Activated T-helper 1 cell treated with anti-CD3 and anti-CD28 coated beads, Interleukin-12 subunit alpha, Interleukin-12 subunit beta, Interleukin-2, Interleukin-4 antibody, amounts not matched to agents 30 ng/mL and 10 ng/mL and 1 ng/mL, durations not matched to agents 14 hours and 24 hours and 36 hours (primary cell): ENCODE results near the gene PPT1. TPM values are rescaled to one million over a fixed set of nuclear protein-coding genes. Genes with fewer than 3 reads are reported as not detected.
A peak's percentile ranks its signal among the peaks of the same experiment; 100 is the strongest.

ENCODE experiments used
- DNase-seq: peaks from one replicate; pipeline ENCODE4 v3.0.0; 2021; ENCODE audit warnings: low spot score
- H3K27ac Mint-ChIP-seq: one replicate; pipeline ENCODE4 v1.8.0; 2021; ENCODE audit warnings: mild to moderate bottlenecking, mixed read lengths
- H3K27me3 Mint-ChIP-seq: one replicate; pipeline ENCODE4 v1.8.0; 2022; ENCODE audit warnings: mild to moderate bottlenecking, moderate library complexity, mixed read lengths; ENCODE audit not compliant: insufficient read depth
- H3K36me3 Mint-ChIP-seq: one replicate; pipeline ENCODE4 v1.8.0; 2021; ENCODE audit warnings: low read depth, mixed read lengths
- H3K4me1 Mint-ChIP-seq: one replicate; pipeline ENCODE4 v1.8.0; 2021; ENCODE audit warnings: low read depth, mixed read lengths
- H3K4me3 Mint-ChIP-seq: one replicate; pipeline ENCODE4 v1.8.0; 2021; ENCODE audit warnings: mild to moderate bottlenecking, moderate library complexity, mixed read lengths
- H3K9me3 Mint-ChIP-seq: one replicate; pipeline ENCODE4 v1.8.0; 2021; ENCODE audit warnings: mixed read lengths
- intact Hi-C: fragments of 100-400 bp; cut with micrococcal nuclease; formaldehyde crosslinking; loops from one replicate; pipeline ENCODE4 v1.15.1; 2024
- total RNA-seq: library from RNA; stranded (reverse); gene quantifications from 2 replicates; pipeline ENCODE4 v1.2.3, GENCODE V29; 2022

The PPT1 gene
- total RNA-seq, 1 donor from 2014 or later: 110 TPM

GRCh38 chr1:40058453-40059337, 38.4 kb downstream of the PPT1 start:
- Mint-ChIP-seq H3K4me3 (peak overlapping the region; percentile 53), H3K27ac (peak overlapping the region; percentile 78), H3K9me3 (no peaks in the 10 kb centered on the region), H3K27me3 (no peaks in the 10 kb centered on the region), H3K36me3 (peaks cover 51% of the 10 kb centered on the region), H3K4me1 (peaks cover 83% of the 10 kb centered on the region)
- no peak for DNase-seq
- intact Hi-C loops: loop anchor here (1.0 to 5.0 kb wide), 3 partner anchors 8 to 199 kb away; partner anchors contain the start of genes CAP1 and ZMPSTE24

GRCh38 chr1:40058097-40058452, 39.0 kb downstream of the PPT1 start:
- intact Hi-C loops: loop anchor here (5.0 kb wide), 1 partner anchor 199 kb away; the partner anchor contains the start of gene ZMPSTE24
- DNase-seq: no peak
- no peak overlapping the region for H3K4me3 Mint-ChIP-seq
- peaks cover 50% of the 10 kb centered on the region for H3K36me3 Mint-ChIP-seq
- H3K27me3 Mint-ChIP-seq: no peaks in the 10 kb centered on the region
- peak overlapping the region; percentile 78 for H3K27ac Mint-ChIP-seq
- no peaks in the 10 kb centered on the region for H3K9me3 Mint-ChIP-seq
- peaks cover 86% of the 10 kb centered on the region for H3K4me1 Mint-ChIP-seq

- Mint-ChIP-seq H3K4me1 (peaks cover 87% of the 10 kb centered on the region), H3K9me3 (no peaks in the 10 kb centered on the region), H3K36me3 (peaks cover 51% of the 10 kb centered on the region), H3K27me3 (no peaks in the 10 kb centered on the region), H3K27ac (peak overlapping the region; percentile 7), H3K4me3 (no peak overlapping the region)
- DNase-seq: no peak
- intact Hi-C loops: loop anchor here (5.0 kb wide), 1 partner anchor 200 kb away; the partner anchor contains the start of gene ZMPSTE24
Measured at GRCh38 chr1:40057310-40058030, 39.6 kb downstream of the PPT1 start.

- no peak overlapping the region for H3K4me3 Mint-ChIP-seq
- H3K27me3 Mint-ChIP-seq: no peaks in the 10 kb centered on the region
- H3K9me3 Mint-ChIP-seq: no peaks in the 10 kb centered on the region
- DNase-seq: no peak
- peaks cover 89% of the 10 kb centered on the region for H3K4me1 Mint-ChIP-seq
- H3K27ac Mint-ChIP-seq: peak overlapping the region; percentile 55
- intact Hi-C loops: loop anchor here (5.0 kb wide), 1 partner anchor 201 kb away; the partner anchor contains the start of gene ZMPSTE24
- H3K36me3 Mint-ChIP-seq: peaks cover 48% of the 10 kb centered on the region
Measured at GRCh38 chr1:40056519-40057309, 40.3 kb downstream of the PPT1 start.

DNA sequence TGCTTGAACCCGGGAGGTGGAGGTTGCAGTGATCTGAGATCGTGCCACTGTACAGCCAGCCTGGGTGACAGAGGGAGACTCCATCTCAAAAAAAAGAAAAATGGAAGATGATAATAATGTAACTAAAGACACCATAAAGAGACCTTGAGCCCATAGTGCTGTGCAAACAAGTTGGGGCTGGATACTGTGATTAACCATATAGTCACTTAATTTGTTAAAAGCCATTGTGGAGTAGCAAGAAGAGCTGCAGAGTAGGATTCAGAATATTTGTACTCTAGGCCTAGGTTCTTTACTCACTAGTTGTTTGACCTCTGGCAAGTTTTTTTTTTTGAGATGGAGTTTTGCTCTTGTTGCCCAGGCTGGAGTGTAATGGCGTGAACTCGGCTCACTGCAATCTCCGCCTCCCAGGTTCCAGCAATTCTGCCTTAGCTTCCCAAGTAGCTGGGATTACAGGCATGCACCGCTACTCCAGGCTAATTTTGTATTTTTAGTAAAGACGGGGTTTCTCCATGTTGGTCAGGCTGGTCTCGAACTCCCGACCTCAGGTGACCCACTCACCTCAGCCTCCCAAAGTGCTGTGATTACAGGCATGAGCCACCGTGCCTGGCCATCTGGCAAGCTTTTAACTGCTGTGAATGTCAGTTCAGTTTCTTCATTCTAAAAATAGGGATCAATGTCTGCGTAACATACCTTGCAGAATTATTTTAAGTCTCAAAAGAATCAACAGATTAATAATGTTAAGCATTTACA, 43.7 kb downstream of the PPT1 start:
- Mint-ChIP-seq H3K27me3 (no peaks in the 10 kb centered on the region), H3K9me3 (no peaks in the 10 kb centered on the region), H3K4me3 (no peak overlapping the region), H3K4me1 (peaks cover 83% of the 10 kb centered on the region), H3K36me3 (peaks cover 48% of the 10 kb centered on the region), H3K27ac (no peak overlapping the region)
- intact Hi-C loops: no loop called here
- DNase-seq: no peak

DNA sequence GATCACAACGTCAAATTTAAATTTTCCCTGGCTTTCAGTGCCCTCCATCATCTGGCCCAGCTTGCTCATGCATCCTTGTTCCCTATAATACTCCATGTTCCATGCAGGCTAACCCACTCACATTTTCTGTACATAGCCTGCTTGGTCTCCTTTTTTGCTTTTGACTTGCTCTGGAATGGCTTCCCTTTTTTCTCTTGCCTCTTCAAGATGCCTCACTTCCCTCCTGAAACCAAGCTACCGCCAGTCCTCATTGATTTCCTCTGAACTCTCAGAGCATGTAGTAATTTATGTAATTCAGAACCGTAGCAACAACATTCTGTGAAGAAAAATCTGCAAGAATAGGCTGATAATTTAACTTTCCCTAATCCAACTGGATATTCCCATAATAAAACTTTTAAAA, 46.2 kb downstream of the PPT1 start:
- intact Hi-C loops: loop anchor here (1.0 kb wide), 1 partner anchor 8 kb away; no protein-coding TSS in a partner anchor
- H3K27me3 Mint-ChIP-seq: no peaks in the 10 kb centered on the region
- peak overlapping the region; percentile 15 for H3K4me3 Mint-ChIP-seq
- no peak for DNase-seq
- H3K4me1 Mint-ChIP-seq: peaks cover 78% of the 10 kb centered on the region
- no peaks in the 10 kb centered on the region for H3K9me3 Mint-ChIP-seq
- H3K36me3 Mint-ChIP-seq: peaks cover 45% of the 10 kb centered on the region
- peak overlapping the region; percentile 68 for H3K27ac Mint-ChIP-seq

GRCh38 chr1:40049725-40050124, 47.3 kb downstream of the PPT1 start:
- Mint-ChIP-seq H3K4me3 (peak overlapping the region; percentile 32), H3K27ac (peak overlapping the region; percentile 76), H3K27me3 (no peaks in the 10 kb centered on the region), H3K36me3 (peaks cover 41% of the 10 kb centered on the region), H3K4me1 (peaks cover 80% of the 10 kb centered on the region), H3K9me3 (no peaks in the 10 kb centered on the region)
- DNase-seq: no peak
- intact Hi-C loops: loop anchor here (1.0 to 10.0 kb wide), 3 partner anchors 9 to 935 kb away; partner anchors contain the start of gene CAP1

- intact Hi-C loops: loop anchor here (10.0 kb wide), 1 partner anchor 937 kb away; no protein-coding TSS in a partner anchor
- peaks cover 79% of the 10 kb centered on the region for H3K4me1 Mint-ChIP-seq
- no peak for DNase-seq
- H3K27me3 Mint-ChIP-seq: no peaks in the 10 kb centered on the region
- peak overlapping the region; percentile 45 for H3K4me3 Mint-ChIP-seq
- H3K27ac Mint-ChIP-seq: peak overlapping the region; percentile 71
- peaks cover 39% of the 10 kb centered on the region for H3K36me3 Mint-ChIP-seq
- no peaks in the 10 kb centered on the region for H3K9me3 Mint-ChIP-seq
Measured at GRCh38 chr1:40047769-40048168, 49.3 kb downstream of the PPT1 start.

DNA sequence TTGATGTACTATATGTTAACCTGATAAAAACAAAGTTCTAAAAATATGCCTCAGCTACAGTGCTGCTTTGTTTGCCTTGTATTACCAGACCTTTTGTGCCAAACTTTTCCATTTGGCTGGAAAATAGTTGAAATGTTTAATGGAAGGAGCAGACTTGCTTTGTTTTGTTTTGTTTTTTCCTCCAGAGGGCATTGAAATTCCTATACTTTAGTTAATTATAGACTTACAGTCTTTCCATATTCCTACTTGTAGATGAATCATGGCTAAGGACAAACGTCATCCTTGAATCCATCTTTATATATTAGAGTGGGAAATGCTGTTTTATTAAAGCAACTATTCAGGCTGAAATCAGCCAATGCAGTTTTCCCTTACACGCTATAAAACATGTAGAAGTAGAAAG, 49.8 kb downstream of the PPT1 start:
- intact Hi-C loops: loop anchor here (10.0 kb wide), 1 partner anchor 938 kb away; no protein-coding TSS in a partner anchor
- peak overlapping the region; percentile 45 for H3K4me3 Mint-ChIP-seq
- no peaks in the 10 kb centered on the region for H3K9me3 Mint-ChIP-seq
- H3K27me3 Mint-ChIP-seq: no peaks in the 10 kb centered on the region
- H3K27ac Mint-ChIP-seq: peak overlapping the region; percentile 71
- H3K4me1 Mint-ChIP-seq: peaks cover 82% of the 10 kb centered on the region
- H3K36me3 Mint-ChIP-seq: peaks cover 43% of the 10 kb centered on the region
- no peak for DNase-seq

GRCh38 chr1:40045766-40046165, 51.3 kb downstream of the PPT1 start:
- H3K27ac Mint-ChIP-seq: peak overlapping the region; percentile 38
- H3K36me3 Mint-ChIP-seq: peaks cover 49% of the 10 kb centered on the region
- no peak for DNase-seq
- H3K4me1 Mint-ChIP-seq: peaks cover 84% of the 10 kb centered on the region
- peak overlapping the region; percentile 76 for H3K4me3 Mint-ChIP-seq
- no peaks in the 10 kb centered on the region for H3K9me3 Mint-ChIP-seq
- intact Hi-C loops: loop anchor here (10.0 kb wide), 1 partner anchor 939 kb away; no protein-coding TSS in a partner anchor
- no peaks in the 10 kb centered on the region for H3K27me3 Mint-ChIP-seq

DNA sequence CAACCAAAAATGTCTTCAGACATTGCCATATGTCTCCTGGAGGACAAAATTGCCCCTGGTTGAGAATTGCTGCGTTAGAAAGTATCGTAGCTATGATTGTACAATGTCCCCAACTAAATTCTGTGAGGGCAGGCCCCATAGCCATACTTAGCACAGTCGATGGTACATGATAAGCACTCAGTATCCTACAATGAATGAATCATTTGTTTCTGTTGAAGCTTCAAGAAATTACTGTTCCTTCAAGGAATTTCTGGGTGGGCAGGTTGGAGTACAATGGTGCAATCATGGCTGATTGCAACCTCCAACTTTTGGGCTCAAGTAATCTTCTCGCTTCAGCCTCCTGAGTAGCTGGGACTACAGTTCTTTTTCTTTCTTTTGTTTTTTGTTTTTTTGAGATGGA, 51.9 kb downstream of the PPT1 start:
- Mint-ChIP-seq H3K36me3 (peaks cover 47% of the 10 kb centered on the region), H3K4me3 (peak overlapping the region; percentile 76), H3K27me3 (no peaks in the 10 kb centered on the region), H3K4me1 (peaks cover 80% of the 10 kb centered on the region), H3K27ac (peak overlapping the region; percentile 53), H3K9me3 (no peaks in the 10 kb centered on the region)
- DNase-seq: no peak
- intact Hi-C loops: loop anchor here (10.0 kb wide), 1 partner anchor 940 kb away; no protein-coding TSS in a partner anchor
